Esophagus muscularis mucosa (tissue), 4 donors: ENCODE results near the gene NUDT1. TPM values are rescaled to one million over a fixed set of nuclear protein-coding genes. Genes with fewer than 3 reads are reported as not detected.

Experiments used
- DNase-seq: peaks from one replicate; pipeline ENCODE4 v3.0.0-alpha.2; 2017; ENCODE audit errors: extremely low spot score
- H3K27ac ChIP-seq, 4 donors: fragments of 200-600 bp; sonication (generic); replicated peaks in 1 of 4; 1 replicate in 3 of 4; 2 replicates in 1 of 4; pipeline ENCODE4 v1.5.1; 2016 to 2019; ENCODE audit warnings: mild to moderate bottlenecking in 1 of 4
- H3K27me3 ChIP-seq, 4 donors: fragments of 200-600 bp; sonication (generic); one replicate each; pipeline versions ENCODE4 v1.5.1 to v1.6.0; 2016 to 2019
- H3K36me3 ChIP-seq, 4 donors: fragments of 200-600 bp; sonication (generic); one replicate each; pipeline ENCODE4 v1.5.1; 2016 to 2019
- H3K4me1 ChIP-seq, 4 donors: fragments of 200-600 bp; sonication (generic); one replicate each; pipeline ENCODE4 v1.5.1; 2016 to 2019
- H3K4me3 ChIP-seq, 4 donors: fragments of 200-600 bp; sonication (generic); 1 replicate in 2 of 4; 2 replicates in 2 of 4; pipeline ENCODE4 v1.5.1; 2016 to 2019; ENCODE audit warnings: mild to moderate bottlenecking in 4 of 4, moderate library complexity in 1 of 4
- H3K9me3 ChIP-seq, 4 donors: fragments of 200-600 bp; sonication (generic); 1 replicate in 3 of 4; 2 replicates in 1 of 4; pipeline ENCODE4 v1.5.1; 2016 to 2019
- CTCF ChIP-seq, 3 experiments: fragments of 200-600 bp in 2 of 3; fragments of 450-650 bp in 1 of 3; sonication (generic) in 2 of 3; IDR thresholded peaks; one replicate each; pipeline ENCODE4 v1.5.1; 2017 to 2019; ENCODE audit warnings: antibody characterized with exemption in 3 of 3, mild to moderate bottlenecking in 2 of 3, moderate library complexity in 1 of 3
- EP300 ChIP-seq: sonication (generic); formaldehyde crosslinking; IDR thresholded peaks from one replicate; pipeline ENCODE4 v1.6.1; 2017; ENCODE audit warnings: antibody characterized with exemption
- POLR2A ChIP-seq: fragments of 450-650 bp; IDR thresholded peaks from one replicate; pipeline ENCODE4 v1.6.1; 2017; ENCODE audit warnings: antibody characterized with exemption, moderate library complexity, mild to moderate bottlenecking, low read depth
- POLR2AphosphoS5 ChIP-seq, 2 donors: sonication (generic); formaldehyde crosslinking; IDR thresholded peaks; one replicate each; pipeline ENCODE4 v1.6.1; 2017; ENCODE audit warnings: antibody characterized with exemption in 2 of 2
- WGBS: methylation state at CpG from one replicate; pipeline ENCODE4 v1.1.5; 2018; 5-methylcytosine and 5-hydroxymethylcytosine counted together
- intact Hi-C: fragments of 100-400 bp; cut with DNase I; formaldehyde crosslinking; loops from one replicate; pipeline ENCODE4 v1.15.1; 2023
- total RNA-seq, 4 donors: library from RNA; depleted of rRNA; stranded (reverse); fragments of >200 nt; gene quantifications; one replicate each; pipeline versions ENCODE4 v1.1.0 to v1.2.1, GENCODE V29; 2016

NUDT1 gene
- total RNA-seq, 4 donors from 2014 or later: 10.9 to 18.7 (median 18.0) TPM

- no peak overlapping the region for H3K4me3 ChIP-seq
- no peak for DNase-seq
- no peak overlapping the region for H3K27ac ChIP-seq
- H3K4me1 ChIP-seq: peaks cover 19 to 47% (median 41%) of the 10 kb centered on the region in 4 donors
- H3K9me3 ChIP-seq: no peaks in the 10 kb centered on the region
- 90% methylated on average over 14 of the region's 14 CpGs for WGBS
- TF ChIP-seq POLR2AphosphoS5 (IDR thresholded peaks at IDR 0.05): no peak
- TF ChIP-seq CTCF (IDR thresholded peaks at IDR 0.05): no peak
- TF ChIP-seq POLR2A: no peak
- TF ChIP-seq EP300: no peak
- peaks cover 6 to 40% (median 30%) of the 10 kb centered on the region in 4 donors for H3K36me3 ChIP-seq
- no peaks in the 10 kb centered on the region for H3K27me3 ChIP-seq
- intact Hi-C loops: no loop called here
Observed at GRCh38 chr7:2202361-2202761, 39.7 kb upstream of the NUDT1 start.

GRCh38 chr7:2202901-2203765, 38.9 kb upstream of the NUDT1 start:
- TF ChIP-seq POLR2AphosphoS5 (IDR thresholded peaks at IDR 0.05) (peak in 1 of 2 donors; percentile 36), CTCF (IDR thresholded peaks at IDR 0.05) (no peak)
- 82% methylated on average over 16 of the region's 20 CpGs for WGBS
- H3K4me1 ChIP-seq: peaks cover 15 to 39% (median 35%) of the 10 kb centered on the region in 4 donors
- no peak for DNase-seq
- no peak overlapping the region for H3K4me3 ChIP-seq
- H3K27ac ChIP-seq: peak overlapping the region in 3 of 4 donors; percentile 30 to 54 (median 32)
- no peaks in the 10 kb centered on the region for H3K27me3 ChIP-seq
- H3K9me3 ChIP-seq: no peaks in the 10 kb centered on the region
- H3K36me3 ChIP-seq: peaks cover 6 to 47% (median 38%) of the 10 kb centered on the region in 4 donors
- intact Hi-C loops: no loop called here

GRCh38 chr7:2203766-2204300, 38.2 kb upstream of the NUDT1 start:
- no peaks in the 10 kb centered on the region for H3K9me3 ChIP-seq
- peak overlapping the region in 3 of 4 donors; percentile 30 to 54 (median 32) for H3K27ac ChIP-seq
- intact Hi-C loops: no loop called here
- 52% methylated on average over 12 of the region's 13 CpGs for WGBS
- peaks cover 6 to 45% (median 42%) of the 10 kb centered on the region in 4 donors for H3K36me3 ChIP-seq
- no peak overlapping the region for H3K4me3 ChIP-seq
- DNase-seq: no peak
- no peaks in the 10 kb centered on the region for H3K27me3 ChIP-seq
- H3K4me1 ChIP-seq: peaks cover 15 to 37% (median 33%) of the 10 kb centered on the region in 4 donors
- TF ChIP-seq POLR2A (no peak), CTCF (IDR thresholded peaks at IDR 0.05) (no peak), EP300 (no peak), POLR2AphosphoS5 (IDR thresholded peaks at IDR 0.05) (no peak)

GRCh38 chr7:2204446-2204845, 37.6 kb upstream of the NUDT1 start:
- intact Hi-C loops: no loop called here
- H3K27me3 ChIP-seq: no peaks in the 10 kb centered on the region
- DNase-seq: no peak
- no peaks in the 10 kb centered on the region for H3K9me3 ChIP-seq
- H3K36me3 ChIP-seq: peaks cover 6 to 44% (median 39%) of the 10 kb centered on the region in 4 donors
- TF ChIP-seq POLR2AphosphoS5 (IDR thresholded peaks at IDR 0.05) (no peak), POLR2A (no peak), EP300 (no peak), CTCF (IDR thresholded peaks at IDR 0.05) (no peak)
- WGBS: 93% methylated on average over 11 of the region's 11 CpGs
- peaks cover 15 to 40% (median 38%) of the 10 kb centered on the region in 4 donors for H3K4me1 ChIP-seq
- peak overlapping the region in 3 of 4 donors; percentile 30 to 54 (median 32) for H3K27ac ChIP-seq
- no peak overlapping the region for H3K4me3 ChIP-seq
